Neural cell (in vitro differentiated cells): ENCODE data around the gene PARD3B. TPM values are rescaled to one million over a fixed set of nuclear protein-coding genes. Genes with fewer than 3 reads are reported as not detected.

Experiments
- H2AFZ ChIP-seq: fragments of 200-600, 300-800 bp; sonication (generic), shearing (Covaris generic); 2 replicates; pipeline ENCODE4 v1.6.0; 2014; ENCODE audit warnings: low read depth, mild to moderate bottlenecking, antibody characterized with exemption, low read length, moderate library complexity
- H3F3A ChIP-seq: fragments of 200-600 bp; shearing (Covaris generic); 2 replicates; pipeline ENCODE4 v1.6.1; 2016; ENCODE audit warnings: mild to moderate bottlenecking, moderate library complexity, mixed read lengths, antibody characterized with exemption, low read length; ENCODE audit not compliant: insufficient read depth, poor library complexity, severe bottlenecking
- H3K27ac ChIP-seq: fragments of 200-600, 300-800 bp; sonication (generic), shearing (Covaris generic); 2 replicates; pipeline ENCODE4 v1.5.1; 2014; ENCODE audit warnings: mild to moderate bottlenecking, low read length, moderate library complexity
- H3K27me3 ChIP-seq: fragments of 300-800, 200-600 bp; sonication (generic), shearing (Covaris generic); 2 replicates; pipeline ENCODE4 v1.6.0; 2014; ENCODE audit warnings: mild to moderate bottlenecking, low read depth, low read length, moderate library complexity; ENCODE audit not compliant: insufficient read depth
- H3K36me3 ChIP-seq: fragments of 300-800, 200-600 bp; sonication (generic), shearing (Covaris generic); 2 replicates; pipeline ENCODE4 v1.5.1; 2014; ENCODE audit warnings: mild to moderate bottlenecking, antibody characterized with exemption, low read length, moderate library complexity; ENCODE audit not compliant: insufficient read depth
- H3K4me2 ChIP-seq: fragments of 300-800, 200-600 bp; sonication (generic), shearing (Covaris generic); 2 replicates; pipeline ENCODE4 v1.6.0; 2014; ENCODE audit warnings: mild to moderate bottlenecking, low read length
- H3K4me3 ChIP-seq: fragments of 300-800, 200-600 bp; sonication (generic), shearing (Covaris generic); 2 replicates; pipeline ENCODE4 v1.5.1; 2014; ENCODE audit warnings: mild to moderate bottlenecking, low read length, moderate library complexity
- H3K79me2 ChIP-seq: fragments of 200-600 bp; shearing (Covaris generic); replicated peaks from 2 replicates; pipeline ENCODE4 v1.6.0; 2014; ENCODE audit warnings: mild to moderate bottlenecking, low read length, moderate library complexity; ENCODE audit not compliant: insufficient read depth
- H3K9ac ChIP-seq: fragments of 300-800, 200-600 bp; sonication (generic), shearing (Covaris generic); 2 replicates; pipeline ENCODE4 v1.6.1; 2016; ENCODE audit warnings: mild to moderate bottlenecking, low read length, mixed read lengths
- H3K9me2 ChIP-seq: fragments of 200-600 bp; shearing (Covaris generic); 2 replicates; pipeline ENCODE4 v1.6.1; 2016; ENCODE audit warnings: mild to moderate bottlenecking, low read length, mixed read lengths; ENCODE audit not compliant: insufficient read depth
- H3K9me3 ChIP-seq: fragments of 200-600, 300-800 bp; sonication (generic), shearing (Covaris generic); 2 replicates; pipeline ENCODE4 v1.6.1; 2016; ENCODE audit warnings: mild to moderate bottlenecking, mixed run types, low read length, moderate library complexity, mixed read lengths
- H4K20me1 ChIP-seq: fragments of 200-600 bp; shearing (Covaris generic); 2 replicates; pipeline ENCODE4 v1.6.1; 2016; ENCODE audit warnings: mild to moderate bottlenecking, mixed run types; ENCODE audit not compliant: insufficient read depth
- CTCF ChIP-seq: fragments of 450-650 bp; IDR thresholded peaks from 2 replicates; pipeline ENCODE4 v1.5.1; 2014; ENCODE audit warnings: antibody characterized with exemption, mild to moderate bottlenecking, moderate library complexity; ENCODE audit not compliant: poor library complexity, severe bottlenecking
- EP300 ChIP-seq: fragments of 450-650 bp; conservative IDR thresholded peaks from 2 replicates; pipeline ENCODE4 v1.6.1; 2014; ENCODE audit warnings: antibody characterized with exemption, mild to moderate bottlenecking, moderate library complexity; ENCODE audit not compliant: poor library complexity, severe bottlenecking
- EZH2 ChIP-seq: fragments of 200-600, 300-800 bp; shearing (Covaris generic), sonication (generic); IDR thresholded peaks from 2 replicates; pipeline ENCODE4 v1.6.1; 2014; ENCODE audit warnings: antibody characterized with exemption, low read length, borderline replicate concordance, mild to moderate bottlenecking; ENCODE audit not compliant: insufficient read depth, poor library complexity, severe bottlenecking
- MXI1 ChIP-seq: fragments of 450-650 bp; conservative IDR thresholded peaks from 2 replicates; pipeline ENCODE4 v1.6.1; 2014; ENCODE audit warnings: antibody characterized with exemption, mild to moderate bottlenecking; ENCODE audit not compliant: poor library complexity, severe bottlenecking
- POLR2AphosphoS5 ChIP-seq: IDR thresholded peaks from 2 replicates; pipeline ENCODE4 v1.6.1; 2012
- RAD21 ChIP-seq: fragments of 450-650 bp; conservative IDR thresholded peaks from 2 replicates; pipeline ENCODE4 v1.6.1; 2014; ENCODE audit warnings: antibody characterized with exemption, mild to moderate bottlenecking, moderate library complexity
- SMC3 ChIP-seq: fragments of 450-650 bp; conservative IDR thresholded peaks from 2 replicates; pipeline ENCODE4 v1.6.1; 2014; ENCODE audit warnings: antibody characterized with exemption, mild to moderate bottlenecking, moderate library complexity; ENCODE audit not compliant: poor library complexity
- TAF1 ChIP-seq: IDR thresholded peaks from 2 replicates; pipeline ENCODE4 v1.6.1; 2012; ENCODE audit warnings: low read depth
- polyA plus RNA-seq: library from polyadenylated mRNA; depleted of rRNA; stranded (reverse); fragments of >200 nt; gene quantifications from 2 replicates; pipeline ENCODE4 v1.2.3, GENCODE V29; 2014
- TF ChIP-seq, protein P1 (sequence below): IDR thresholded peaks from 2 replicates; pipeline ENCODE4 v1.6.1; 2012; ENCODE audit warnings: borderline replicate concordance

Gene PARD3B
- polyA plus RNA-seq, 1 donor from 2014 or later = 0.54 TPM

GRCh38 chr2:204974487-204974886 lies 429.2 kb downstream of the PARD3B start (continued):
- TF ChIP-seq POLR2AphosphoS5 = no peak
- no peak for TF ChIP-seq EZH2

- Histone ChIP-seq H3K27ac (no peak overlapping the region), H3K4me3 (no peak overlapping the region), H3F3A (no peaks in the 10 kb centered on the region), H3K9me3 (no peaks in the 10 kb centered on the region), H3K9ac (no peak overlapping the region), H3K9me2 (no peaks in the 10 kb centered on the region), H3K4me2 (no peak overlapping the region), H3K27me3 (no peaks in the 10 kb centered on the region), H4K20me1 (no peaks in the 10 kb centered on the region), H3K79me2 (no peaks in the 10 kb centered on the region), H3K36me3 (no peaks in the 10 kb centered on the region), H2AFZ (no peak overlapping the region)
- no peak for TF ChIP-seq TAF1
- TF ChIP-seq MXI1 = no peak
- no peak for TF ChIP-seq POLR2AphosphoS5
- no peak for TF ChIP-seq CTCF
- TF ChIP-seq SMC3 = no peak
- no peak for TF ChIP-seq EZH2
- TF ChIP-seq, protein P1, sequence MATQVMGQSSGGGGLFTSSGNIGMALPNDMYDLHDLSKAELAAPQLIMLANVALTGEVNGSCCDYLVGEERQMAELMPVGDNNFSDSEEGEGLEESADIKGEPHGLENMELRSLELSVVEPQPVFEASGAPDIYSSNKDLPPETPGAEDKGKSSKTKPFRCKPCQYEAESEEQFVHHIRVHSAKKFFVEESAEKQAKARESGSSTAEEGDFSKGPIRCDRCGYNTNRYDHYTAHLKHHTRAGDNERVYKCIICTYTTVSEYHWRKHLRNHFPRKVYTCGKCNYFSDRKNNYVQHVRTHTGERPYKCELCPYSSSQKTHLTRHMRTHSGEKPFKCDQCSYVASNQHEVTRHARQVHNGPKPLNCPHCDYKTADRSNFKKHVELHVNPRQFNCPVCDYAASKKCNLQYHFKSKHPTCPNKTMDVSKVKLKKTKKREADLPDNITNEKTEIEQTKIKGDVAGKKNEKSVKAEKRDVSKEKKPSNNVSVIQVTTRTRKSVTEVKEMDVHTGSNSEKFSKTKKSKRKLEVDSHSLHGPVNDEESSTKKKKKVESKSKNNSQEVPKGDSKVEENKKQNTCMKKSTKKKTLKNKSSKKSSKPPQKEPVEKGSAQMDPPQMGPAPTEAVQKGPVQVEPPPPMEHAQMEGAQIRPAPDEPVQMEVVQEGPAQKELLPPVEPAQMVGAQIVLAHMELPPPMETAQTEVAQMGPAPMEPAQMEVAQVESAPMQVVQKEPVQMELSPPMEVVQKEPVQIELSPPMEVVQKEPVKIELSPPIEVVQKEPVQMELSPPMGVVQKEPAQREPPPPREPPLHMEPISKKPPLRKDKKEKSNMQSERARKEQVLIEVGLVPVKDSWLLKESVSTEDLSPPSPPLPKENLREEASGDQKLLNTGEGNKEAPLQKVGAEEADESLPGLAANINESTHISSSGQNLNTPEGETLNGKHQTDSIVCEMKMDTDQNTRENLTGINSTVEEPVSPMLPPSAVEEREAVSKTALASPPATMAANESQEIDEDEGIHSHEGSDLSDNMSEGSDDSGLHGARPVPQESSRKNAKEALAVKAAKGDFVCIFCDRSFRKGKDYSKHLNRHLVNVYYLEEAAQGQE = no peak
- no peak for TF ChIP-seq EP300
- no peak for TF ChIP-seq RAD21
Measured at GRCh38 chr2:204977914-204978313, 432.6 kb downstream of the PARD3B start.

DNA sequence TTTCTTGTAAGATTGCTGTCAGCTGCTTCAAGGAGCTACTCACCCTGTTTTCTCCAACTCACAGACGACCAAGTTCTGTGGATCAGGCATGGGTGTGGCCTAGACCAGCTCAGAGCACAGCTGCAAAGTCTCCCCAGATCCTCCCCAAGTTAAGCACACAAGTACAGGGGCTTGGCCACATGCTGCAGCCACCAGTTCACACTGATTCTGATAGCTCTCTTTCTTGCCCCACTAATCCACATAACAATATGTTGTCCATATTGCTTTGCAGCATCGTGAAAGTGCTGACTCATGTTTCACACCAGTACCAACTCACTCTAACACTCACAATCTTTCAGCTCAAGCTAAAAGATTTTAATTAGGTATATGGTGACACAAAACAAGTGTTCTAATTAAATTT lies 437.0 kb downstream of the PARD3B start:
- H4K20me1 ChIP-seq = no peaks in the 10 kb centered on the region
- no peaks in the 10 kb centered on the region for H3K27me3 ChIP-seq
- no peaks in the 10 kb centered on the region for H3F3A ChIP-seq
- no peak overlapping the region for H2AFZ ChIP-seq
- no peak overlapping the region for H3K9ac ChIP-seq
- no peaks in the 10 kb centered on the region for H3K9me2 ChIP-seq
- TF ChIP-seq TAF1 (no peak), EZH2 (no peak), RAD21 (no peak), MXI1 (no peak), POLR2AphosphoS5 (no peak), SMC3 (no peak), EP300 (no peak), CTCF (no peak)
- TF ChIP-seq, protein P1 = no peak
- no peak overlapping the region for H3K4me2 ChIP-seq
- no peaks in the 10 kb centered on the region for H3K36me3 ChIP-seq
- no peak overlapping the region for H3K27ac ChIP-seq
- H3K79me2 ChIP-seq = no peaks in the 10 kb centered on the region
- no peak overlapping the region for H3K4me3 ChIP-seq
- no peaks in the 10 kb centered on the region for H3K9me3 ChIP-seq
